GM15510 (cell line): ENCODE measurements around the gene CCDC187.

Experiments used
- POLR2A ChIP-seq: IDR thresholded peaks from 3 replicates; pipeline ENCODE4 v1.6.1; 2011; ENCODE audit warnings: borderline replicate concordance; ENCODE audit not compliant: insufficient read length; ENCODE audit errors: extremely low read depth

CCDC187 gene

GRCh38 chr9:136246849-136247550, 56.9 kb downstream of the CCDC187 start:
- TF ChIP-seq POLR2A, result no peak

GRCh38 chr9:136245219-136246150, 58.4 kb downstream of the CCDC187 start, which contains the start of gene QSOX2:
QSOX2 (minus strand) TSS chr9:136245812; CDS start chr9:136245803, 9 bp downstream.
- TF ChIP-seq POLR2A, result peak; percentile 65

- no peak for TF ChIP-seq POLR2A
Observed at GRCh38 chr9:136244969-136245218, 59.0 kb downstream of the CCDC187 start.

DNA sequence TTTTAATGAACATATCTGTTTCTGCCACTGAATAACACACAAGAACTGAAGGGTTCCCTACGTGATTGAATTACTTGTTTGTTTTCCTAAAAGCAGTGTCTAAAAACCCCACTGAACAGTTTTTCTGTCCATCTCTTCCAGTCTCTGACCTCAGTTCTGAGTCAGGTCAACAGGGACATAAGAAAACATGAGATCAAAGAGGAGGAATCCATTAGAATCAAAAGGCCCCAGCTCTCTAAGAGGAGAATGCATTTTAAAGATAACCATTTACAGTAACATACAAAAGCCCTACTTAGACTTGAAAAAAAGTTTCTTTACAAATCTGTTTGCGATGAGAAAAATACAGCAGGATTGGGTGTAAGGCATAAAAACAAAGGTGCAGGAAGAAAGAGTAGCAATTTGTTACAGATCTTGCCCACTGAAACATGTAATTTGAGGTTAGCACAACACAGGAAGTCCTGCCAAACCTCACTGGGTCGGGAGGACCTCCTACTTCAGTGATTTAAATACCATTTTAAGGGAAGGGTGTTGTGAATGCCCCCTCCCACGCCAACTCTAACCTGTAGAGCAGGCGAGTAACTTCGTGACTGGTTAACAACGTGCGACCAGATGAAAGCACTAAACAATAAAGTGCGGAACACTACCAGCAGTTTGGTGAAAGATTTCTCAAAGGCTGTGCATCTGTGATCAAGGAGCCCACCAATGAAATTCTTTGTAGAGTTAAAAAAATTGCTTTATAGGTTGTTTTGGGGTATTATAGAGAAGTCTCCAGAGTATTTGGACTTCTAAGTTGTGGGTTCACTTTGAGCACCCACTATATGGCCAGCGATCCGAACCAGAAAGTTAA, 59.5 kb downstream of the CCDC187 start:
- TF ChIP-seq POLR2A, result peak; percentile 29

- no peak for TF ChIP-seq POLR2A
Observed at GRCh38 chr9:136243631-136244030, 60.3 kb downstream of the CCDC187 start.

DNA sequence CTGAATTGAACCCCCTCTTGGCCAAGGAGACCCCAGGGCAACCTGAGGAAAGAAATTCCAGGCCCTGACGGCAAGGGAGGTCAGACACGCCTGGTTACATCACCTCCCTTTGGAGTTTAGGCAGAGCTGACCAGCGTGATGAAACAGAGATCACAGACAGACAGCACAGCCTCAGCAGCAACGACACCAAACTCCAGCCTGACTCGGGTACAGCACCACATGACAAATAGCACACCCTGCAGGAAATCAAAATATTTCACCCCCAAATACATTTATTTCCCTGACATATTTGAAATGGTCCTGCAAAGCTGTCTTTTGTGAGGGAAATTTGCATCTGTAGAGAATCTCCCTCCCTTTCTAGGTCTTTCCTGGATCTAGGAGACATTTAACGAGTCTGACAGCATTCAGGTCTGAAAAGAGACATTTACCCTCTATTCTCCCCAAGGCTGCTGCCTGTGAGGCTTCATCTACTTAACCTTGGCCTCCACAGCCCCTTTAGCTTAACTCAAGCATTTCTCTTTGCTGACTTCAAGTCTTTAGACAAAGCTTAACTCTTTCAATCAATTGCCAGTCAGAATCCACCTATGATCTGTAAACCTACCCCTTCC, 60.9 kb downstream of the CCDC187 start:
- TF ChIP-seq POLR2A, result no peak

DNA sequence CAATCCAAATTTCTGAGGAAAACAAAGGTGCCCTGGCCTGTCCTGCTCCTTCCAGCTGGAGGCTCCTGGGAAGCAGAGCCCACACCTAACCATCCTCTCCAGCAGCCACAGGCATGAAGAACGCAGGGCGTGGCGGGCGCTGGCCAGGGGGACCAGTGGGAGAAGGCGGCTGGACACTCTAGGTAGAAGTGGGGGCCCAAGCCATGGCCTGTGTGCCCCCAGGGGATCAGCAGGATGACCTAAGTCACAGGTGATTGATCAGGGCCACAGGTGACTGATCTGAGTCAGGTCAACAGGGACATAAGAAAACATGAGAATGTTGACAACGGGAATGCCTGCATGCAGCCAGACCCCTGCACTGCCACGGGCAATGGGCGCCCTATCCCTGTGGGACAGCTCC, 61.6 kb downstream of the CCDC187 start:
- no peak for TF ChIP-seq POLR2A

DNA sequence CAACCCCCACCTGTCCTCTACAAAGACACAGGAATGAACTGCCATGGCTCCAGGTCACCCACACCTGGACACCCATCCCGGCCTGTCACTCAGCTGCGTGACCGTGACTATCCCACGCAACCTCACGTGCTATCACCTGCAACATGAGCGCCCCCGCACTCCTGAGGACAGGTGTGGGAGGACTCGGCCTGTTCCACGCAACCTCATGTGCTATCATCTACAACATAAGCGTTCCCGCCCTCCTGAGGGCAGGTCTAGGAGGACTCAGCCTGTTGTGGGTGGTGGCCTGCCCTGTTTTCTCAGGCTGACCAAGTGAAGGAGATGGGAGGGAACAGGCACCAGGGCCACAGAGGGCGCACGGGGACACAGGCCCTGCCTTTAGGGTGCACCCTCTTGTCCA, 62.4 kb downstream of the CCDC187 start:
- no peak for TF ChIP-seq POLR2A

DNA sequence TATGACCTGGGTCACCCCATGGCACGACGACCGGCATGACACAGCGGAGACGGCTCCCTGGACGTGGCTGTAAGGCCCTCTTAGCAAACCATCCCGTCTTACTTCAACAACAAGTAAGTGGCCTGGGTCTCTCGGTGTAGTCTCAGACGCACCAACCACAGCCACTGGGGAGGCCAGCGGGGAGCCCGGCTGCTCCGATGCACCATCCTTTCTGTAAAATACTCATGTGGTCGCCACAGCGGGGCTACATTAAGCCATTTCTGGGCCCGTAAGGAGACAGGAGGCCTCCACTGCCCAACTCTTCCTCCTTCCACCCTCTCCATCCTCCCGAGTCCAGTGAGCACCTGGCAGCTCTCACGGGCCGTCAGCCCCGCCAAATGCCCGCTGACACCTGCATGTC, 63.0 kb downstream of the CCDC187 start:
- no peak for TF ChIP-seq POLR2A

GRCh38 chr9:136239983-136240330, 63.9 kb downstream of the CCDC187 start:
- TF ChIP-seq POLR2A, result no peak

- no peak for TF ChIP-seq POLR2A
Observed at GRCh38 chr9:136239135-136239982, 64.5 kb downstream of the CCDC187 start.

GRCh38 chr9:136238342-136238732, 65.6 kb downstream of the CCDC187 start:
- TF ChIP-seq POLR2A, result no peak

- TF ChIP-seq POLR2A, result no peak
Observed at GRCh38 chr9:136237486-136238341, 66.2 kb downstream of the CCDC187 start.
